Stimulated activated CD4-positive, alpha-beta T cell treated with anti-CD3 and anti-CD28 coated beads, Interleukin-12 subunit alpha, Interleukin-12 subunit beta, amount 100 ng/mL, for 24 hours (primary cell): ENCODE results near the gene CERS5.
A peak's percentile ranks its signal among the peaks of the same experiment; 100 is the strongest.

Experiments used
- DNase-seq, 2 experiments: peaks; one replicate each; pipeline ENCODE4 v3.0.0-alpha.2; 2020; ENCODE audit warnings: low read depth in 2 of 2

CERS5 gene

GRCh38 chr12:50132505-50133135 is 34.5 kb downstream of the CERS5 start:
- no peak for DNase-seq

GRCh38 chr12:50129290-50129689 is 37.9 kb downstream of the CERS5 start:
- no peak for DNase-seq

GRCh38 chr12:50127546-50127945 is 39.6 kb downstream of the CERS5 start:
- DNase-seq = no peak

DNA sequence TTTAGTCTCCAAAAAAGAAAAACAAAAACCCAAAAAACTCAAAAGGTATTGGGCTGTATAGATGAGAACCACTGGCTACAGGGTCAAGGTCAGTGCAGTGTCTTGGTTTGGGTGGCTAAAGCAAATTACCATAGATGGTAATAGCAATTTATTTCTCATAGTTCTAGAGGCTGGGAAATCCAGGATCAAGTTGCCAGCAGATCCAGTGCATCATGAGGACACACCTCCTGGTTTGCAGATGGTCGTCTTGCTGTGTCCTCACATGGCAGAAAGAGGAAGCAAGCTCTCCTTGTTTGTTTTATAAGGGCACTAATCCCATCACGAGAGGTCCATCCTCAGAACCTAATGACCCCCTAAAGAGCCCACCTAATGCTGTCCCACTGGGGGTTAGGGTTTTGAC is 44.0 kb downstream of the CERS5 start:
- no peak for DNase-seq

DNA sequence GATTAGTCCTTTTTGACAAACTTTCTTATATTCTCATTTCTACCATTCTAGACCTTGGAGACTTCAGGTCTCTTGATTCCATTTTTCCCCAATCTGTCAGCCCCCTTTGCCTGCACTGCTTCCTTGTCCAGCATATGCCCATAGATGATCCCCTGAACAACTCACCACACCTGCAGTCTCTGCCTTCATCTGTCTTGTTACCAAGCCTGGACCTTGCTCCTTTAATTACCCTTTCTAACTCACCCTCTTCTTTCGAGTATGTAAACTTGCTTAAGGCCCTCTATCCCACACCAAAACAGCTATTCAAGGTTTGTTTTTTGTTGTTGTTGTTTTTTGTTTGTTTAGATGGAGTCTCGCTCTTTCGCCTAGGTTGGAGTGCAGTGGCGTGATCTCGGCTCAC is 45.5 kb downstream of the CERS5 start:
- no peak for DNase-seq

GRCh38 chr12:50120953-50121352 is 46.2 kb downstream of the CERS5 start:
- DNase-seq = no peak

DNA sequence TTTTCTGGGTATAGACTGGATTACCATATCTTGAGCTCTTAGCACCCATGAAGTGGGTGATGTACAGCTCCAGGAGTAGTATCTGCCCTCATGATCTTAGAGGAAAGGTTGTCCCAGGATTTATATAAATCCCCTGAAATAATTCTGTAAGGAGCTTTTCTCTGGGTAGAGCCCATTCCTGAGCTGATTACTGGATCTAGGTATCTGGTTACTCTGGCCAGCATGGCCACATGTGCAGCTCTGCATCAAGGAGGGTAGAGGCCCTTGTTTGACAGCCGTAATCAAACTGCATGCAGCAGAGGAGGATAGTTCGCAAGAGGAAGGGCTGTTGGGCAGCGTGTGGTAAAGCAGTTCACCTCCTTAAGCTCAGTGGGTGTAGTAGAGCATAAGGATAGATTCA is 46.6 kb downstream of the CERS5 start:
- DNase-seq = no peak

- no peak for DNase-seq
These were observed 47.8 kb downstream of the CERS5 start for GRCh38 chr12:50119387-50119786.

GRCh38 chr12:50117057-50117622 is 50.0 kb downstream of the CERS5 start:
- no peak for DNase-seq

GRCh38 chr12:50112456-50113218 is 54.5 kb downstream of the CERS5 start:
- DNase-seq = no peak

- DNase-seq = peak; percentile 97 to 99
These were observed 55.3 kb downstream of the CERS5 start, which contains the start of gene COX14 for GRCh38 chr12:50111693-50112455. TSS of gene COX14 (plus strand) at chr12:50112236. CDS start at chr12:50120044, 7,808 bp downstream.

- no peak for DNase-seq
These were observed 55.8 kb downstream of the CERS5 start for GRCh38 chr12:50111395-50111692.

DNA sequence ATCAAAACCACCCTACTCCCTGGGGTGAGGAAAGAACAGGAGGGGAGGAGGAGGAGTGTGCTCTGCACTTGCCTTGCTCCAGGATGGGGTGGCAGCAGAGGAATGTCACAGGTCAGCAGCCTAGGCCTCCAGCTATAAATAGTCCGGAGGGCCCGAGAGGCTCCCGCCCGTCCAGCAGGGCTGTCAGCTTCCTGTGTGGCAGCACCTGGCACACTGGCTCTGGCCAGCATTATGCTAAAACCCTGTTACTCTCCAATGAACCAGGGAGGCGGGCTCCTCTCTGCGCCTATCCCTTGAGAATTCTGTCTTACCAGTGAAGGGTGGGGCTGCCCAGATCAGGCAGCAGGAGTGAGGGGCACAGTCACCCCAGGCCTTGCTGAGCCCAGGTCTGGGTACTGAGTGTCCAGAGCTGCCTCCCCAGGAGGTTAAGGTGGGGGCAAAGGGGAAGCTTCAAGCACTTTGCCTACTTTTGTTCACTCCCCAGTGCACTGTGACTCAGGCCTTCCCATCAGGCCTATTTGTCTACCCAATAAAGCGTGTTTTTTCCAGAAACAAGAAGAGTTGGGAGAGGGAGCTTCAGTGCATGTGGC is 56.3 kb downstream of the CERS5 start:
- DNase-seq = no peak

- DNase-seq = no peak
These were observed 56.9 kb downstream of the CERS5 start for GRCh38 chr12:50110127-50110761.

DNA sequence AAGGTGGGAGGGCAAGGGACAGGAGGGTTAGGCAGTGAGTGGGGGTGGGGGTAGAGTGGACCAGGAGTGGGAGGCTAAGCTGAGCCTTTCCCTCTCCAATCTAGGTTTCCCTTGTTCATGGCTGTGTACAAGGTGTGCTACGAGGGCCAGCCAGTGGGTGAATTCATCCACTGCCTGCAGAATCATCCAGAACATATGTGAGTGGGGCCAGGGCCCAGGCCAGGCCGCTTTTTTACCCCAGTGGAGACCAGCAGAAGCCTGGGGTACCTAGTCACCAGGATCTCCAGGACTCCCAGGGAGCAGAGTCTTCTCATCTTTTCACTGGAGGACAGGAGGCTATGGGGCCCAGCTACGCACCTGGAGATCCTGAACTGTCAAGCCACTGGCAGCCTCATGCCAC is 57.9 kb downstream of the CERS5 start:
- DNase-seq = no peak

GRCh38 chr12:50107416-50108268 is 59.5 kb downstream of the CERS5 start:
- no peak for DNase-seq

- no peak for DNase-seq
These were observed 60.3 kb downstream of the CERS5 start for GRCh38 chr12:50106907-50107306.

- DNase-seq = no peak
These were observed 61.2 kb downstream of the CERS5 start for GRCh38 chr12:50105913-50106450.

DNA sequence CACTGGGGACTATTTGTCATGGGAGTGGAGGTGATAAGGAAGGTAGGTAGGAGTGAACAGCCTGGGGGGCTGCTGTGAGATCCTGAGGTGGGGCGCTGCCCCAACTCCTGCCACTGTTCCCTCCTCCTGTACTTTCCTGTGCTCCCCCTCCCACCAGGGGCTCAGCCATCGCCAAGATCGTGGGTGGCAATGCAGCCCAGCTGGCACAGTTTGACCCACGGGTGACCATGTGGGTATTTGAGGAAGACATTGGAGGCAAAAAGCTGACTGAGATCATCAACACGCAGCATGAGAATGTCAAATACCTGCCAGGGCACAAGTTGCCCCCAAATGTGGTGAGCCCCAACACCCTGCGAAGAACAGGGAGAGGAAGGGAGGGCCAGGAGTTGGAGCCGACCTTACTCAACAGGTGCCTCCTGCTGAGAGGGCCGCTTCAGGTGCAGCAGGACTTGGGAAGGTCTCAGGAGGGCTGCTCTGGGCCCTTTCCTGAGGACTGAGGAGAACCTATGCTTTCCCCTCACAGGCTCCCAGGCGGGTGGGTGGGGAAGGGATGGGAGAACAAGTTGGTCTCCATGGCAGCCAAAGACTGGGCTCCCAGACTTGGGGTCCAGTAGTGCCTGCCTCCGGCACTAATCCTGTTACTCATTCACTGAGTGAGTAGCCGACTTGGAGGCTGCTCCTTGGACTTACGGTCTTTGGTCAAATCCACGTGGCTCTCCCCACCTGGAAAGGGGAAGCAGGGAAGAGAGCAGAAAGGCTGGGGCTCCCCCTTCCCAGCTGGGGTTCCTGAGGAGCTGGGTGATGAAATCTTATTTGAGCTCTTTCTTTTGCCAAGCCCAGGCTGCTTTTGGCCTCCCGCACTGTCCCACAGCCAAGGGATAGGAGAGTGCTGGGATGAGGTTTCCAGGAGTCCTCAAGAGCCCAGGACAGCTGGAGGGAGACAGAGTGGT is 62.5 kb downstream of the CERS5 start:
- DNase-seq = no peak
